ENCODE results near the gene SLC7A1. TPM values are rescaled to one million over a fixed set of nuclear protein-coding genes. Genes with fewer than 3 reads are reported as not detected.

Gene SLC7A1
- total and polyA plus RNA-seq, 2 of the 8 experiments (the other 6 are each of a cell fraction or from before 2014, with no cell fraction given): 26.8 to 114 TPM

DNA sequence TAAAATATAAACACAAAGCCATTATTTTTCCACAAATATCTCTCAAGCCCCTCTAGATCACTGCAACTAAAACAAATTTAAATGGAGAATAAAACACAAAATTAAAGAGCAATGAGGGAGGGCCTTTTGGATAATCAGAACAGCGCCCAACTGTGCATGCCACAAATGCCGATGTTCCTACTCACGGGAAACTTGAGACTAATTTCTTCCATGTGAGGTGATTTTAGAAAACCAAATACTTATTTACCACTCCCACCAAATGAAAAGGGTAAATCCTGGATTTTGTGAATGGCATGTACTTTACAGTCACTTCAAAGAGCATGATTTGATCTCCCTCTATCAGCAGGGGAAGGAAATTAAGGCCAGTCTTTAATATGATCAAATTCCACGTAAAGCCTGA lies 74.8 kb downstream of the SLC7A1 start:
- Histone ChIP-seq H3K4me3 (ENCODE audit: extremely low read depth in 1 of 4, insufficient read depth in 2 of 4, low read depth in 3 of 4, low read length in 4 of 4) (no peak overlapping the region), H2BK120ac (replicated peaks; ENCODE audit: low read depth, low read length) (no peak overlapping the region), H3K56ac (replicated peaks; ENCODE audit: insufficient read length, low read depth, low read length) (no peak overlapping the region), H4K5ac (ENCODE audit: insufficient read length, low read depth, low read length) (no peak overlapping the region), H3K79me1 (ENCODE audit: low read depth, low read length) (peaks cover 7% of the 10 kb centered on the region; the same call in 1 of the 2 replicates), H3K23ac (ENCODE audit: insufficient read length) (no peak overlapping the region), H3K27ac (ENCODE audit: low read depth, low read length) (no peak overlapping the region), H2BK5ac (ENCODE audit: low read depth, low read length) (no peak overlapping the region), H3K27me3 (replicated peaks in 1 of 4; ENCODE audit: control insufficient read depth in 3 of 4, extremely low read depth in 1 of 4, insufficient read depth in 3 of 4, low read length in 3 of 4) (no peaks in the 10 kb centered on the region), H2AFZ (ENCODE audit: low read length) (no peak overlapping the region), H4K8ac (ENCODE audit: extremely low read depth, insufficient read depth, low read length) (no peak overlapping the region), H2BK12ac (ENCODE audit: low read depth, low read length) (no peak overlapping the region), H2BK20ac (ENCODE audit: low read length) (no peak overlapping the region), H2AK5ac (ENCODE audit: low read depth, low read length) (no peak overlapping the region), H3K4ac (replicated peaks; ENCODE audit: insufficient read length, low read depth, low read length) (no peak overlapping the region), H3K9ac (replicated peaks in 1 of 4; ENCODE audit: extremely low read depth in 1 of 4, low read depth in 3 of 4, low read length in 3 of 4) (no peak overlapping the region), H4K91ac (replicated peaks; ENCODE audit: insufficient read length, low read length) (no peak overlapping the region), H3K9me3 (ENCODE audit: insufficient read depth in 2 of 2, low read depth in 1 of 2, low read length in 1 of 2) (no peaks in the 10 kb centered on the region), H3K4me1 (replicated peaks in 1 of 4; ENCODE audit: control insufficient read depth in 3 of 4, insufficient read depth in 4 of 4, low read length in 3 of 4) (no peaks in the 10 kb centered on the region), H3K79me2 (ENCODE audit: control insufficient read depth in 1 of 2, insufficient read depth in 2 of 2, low read length in 2 of 2) (peaks cover 0 to 5% of the 10 kb centered on the region in 2 experiments; a peak in 1 of 4 replicates), H3K4me2 (ENCODE audit: insufficient read depth in 1 of 2, low read depth in 2 of 2, low read length in 2 of 2) (no peak overlapping the region), H3K36me3 (ENCODE audit: control insufficient read depth in 2 of 4, insufficient read depth in 4 of 4, low read length in 3 of 4) (peaks cover 11 to 80% (median 59%) of the 10 kb centered on the region in 4 experiments), H2BK15ac (ENCODE audit: low read length) (no peak overlapping the region), H3K14ac (ENCODE audit: insufficient read length) (no peak overlapping the region), H3K18ac (ENCODE audit: extremely low read depth, low read length) (no peak overlapping the region), H4K20me1 (replicated peaks in 1 of 2; ENCODE audit: control insufficient read depth in 1 of 2, insufficient read depth in 2 of 2, low read length in 2 of 2) (peaks cover 3 to 17% of the 10 kb centered on the region in 2 experiments), H3K23me2 (ENCODE audit: low read depth, low read length) (peaks cover 4% of the 10 kb centered on the region; the same call in 1 of the 2 replicates)
- DNase-seq (ENCODE audit: low read depth in 1 of 2, low spot score in 2 of 2) (no peak), FAIRE-seq (no peak)
- POLR2A ChIA-PET (ENCODE audit: partially characterized antibody): no interaction called here
- CTCF ChIA-PET (ENCODE audit: partially characterized antibody): interaction anchor here (1.9 to 2.5 kb wide), 2 partner anchors 12 to 187 kb away, joined by 5 to 6 read pairs; no protein-coding TSS in a partner anchor
- TF ChIP-seq RXRA (IDR thresholded peaks at IDR 0.05; ENCODE audit: insufficient read depth, low read depth, low read length) (no peak), CHD2 (IDR thresholded peaks at IDR 0.05; ENCODE audit: low read length) (no peak), SIN3A (conservative IDR thresholded peaks at IDR 0.05 in 1 of 2, IDR thresholded peaks at IDR 0.05 in 1 of 2; ENCODE audit: low read depth in 1 of 2, low read length in 2 of 2) (no peak), ASH2L (IDR thresholded peaks at IDR 0.05; ENCODE audit: low read length) (no peak), CBX8 (IDR thresholded peaks at IDR 0.05; ENCODE audit: borderline replicate concordance, low read depth, low read length) (no peak), JUN (IDR thresholded peaks at IDR 0.05; ENCODE audit: low read depth, low read length) (no peak), SIX5 (IDR thresholded peaks at IDR 0.05; ENCODE audit: low read depth, low read length) (no peak), FOSL1 (IDR thresholded peaks at IDR 0.05; ENCODE audit: insufficient read depth, low read depth, low read length) (no peak), YY1 (IDR thresholded peaks at IDR 0.05; ENCODE audit: low read depth, low read length) (no peak), SP4 (IDR thresholded peaks at IDR 0.05; ENCODE audit: low read length) (no peak), GTF2F1 (IDR thresholded peaks at IDR 0.05; ENCODE audit: borderline replicate concordance, low read depth, low read length) (no peak)
- TF ChIP-seq, protein P1, sequence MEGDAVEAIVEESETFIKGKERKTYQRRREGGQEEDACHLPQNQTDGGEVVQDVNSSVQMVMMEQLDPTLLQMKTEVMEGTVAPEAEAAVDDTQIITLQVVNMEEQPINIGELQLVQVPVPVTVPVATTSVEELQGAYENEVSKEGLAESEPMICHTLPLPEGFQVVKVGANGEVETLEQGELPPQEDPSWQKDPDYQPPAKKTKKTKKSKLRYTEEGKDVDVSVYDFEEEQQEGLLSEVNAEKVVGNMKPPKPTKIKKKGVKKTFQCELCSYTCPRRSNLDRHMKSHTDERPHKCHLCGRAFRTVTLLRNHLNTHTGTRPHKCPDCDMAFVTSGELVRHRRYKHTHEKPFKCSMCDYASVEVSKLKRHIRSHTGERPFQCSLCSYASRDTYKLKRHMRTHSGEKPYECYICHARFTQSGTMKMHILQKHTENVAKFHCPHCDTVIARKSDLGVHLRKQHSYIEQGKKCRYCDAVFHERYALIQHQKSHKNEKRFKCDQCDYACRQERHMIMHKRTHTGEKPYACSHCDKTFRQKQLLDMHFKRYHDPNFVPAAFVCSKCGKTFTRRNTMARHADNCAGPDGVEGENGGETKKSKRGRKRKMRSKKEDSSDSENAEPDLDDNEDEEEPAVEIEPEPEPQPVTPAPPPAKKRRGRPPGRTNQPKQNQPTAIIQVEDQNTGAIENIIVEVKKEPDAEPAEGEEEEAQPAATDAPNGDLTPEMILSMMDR (IDR thresholded peaks at IDR 0.05; ENCODE audit: control extremely low read depth in 1 of 3, insufficient read depth in 1 of 3, low read depth in 1 of 3, low read length in 3 of 3): no peak
- 92% methylated on average over 4 of the region's 4 CpGs; no CpG with 5 or more reads in 1 of the 2 experiments for WGBS, 2 experiments (ENCODE audit: extremely low coverage in 1 of 2, insufficient coverage in 1 of 2, insufficient read length in 1 of 2, insufficient replicate concordance in 2 of 2, low coverage in 1 of 2, low lambda C conversion rate in 2 of 2, missing lambda C conversion rate in 1 of 2)

All from H1 (cell line).